HG03571 (cell line): ENCODE measurements around the gene JAZF1.

Experiments used
- ATAC-seq: cut with Tn5 transposase; IDR thresholded peaks from one replicate; pipeline ENCODE4 v1.9.1; 2021; ENCODE audit not compliant: unreplicated experiment

Gene JAZF1

DNA sequence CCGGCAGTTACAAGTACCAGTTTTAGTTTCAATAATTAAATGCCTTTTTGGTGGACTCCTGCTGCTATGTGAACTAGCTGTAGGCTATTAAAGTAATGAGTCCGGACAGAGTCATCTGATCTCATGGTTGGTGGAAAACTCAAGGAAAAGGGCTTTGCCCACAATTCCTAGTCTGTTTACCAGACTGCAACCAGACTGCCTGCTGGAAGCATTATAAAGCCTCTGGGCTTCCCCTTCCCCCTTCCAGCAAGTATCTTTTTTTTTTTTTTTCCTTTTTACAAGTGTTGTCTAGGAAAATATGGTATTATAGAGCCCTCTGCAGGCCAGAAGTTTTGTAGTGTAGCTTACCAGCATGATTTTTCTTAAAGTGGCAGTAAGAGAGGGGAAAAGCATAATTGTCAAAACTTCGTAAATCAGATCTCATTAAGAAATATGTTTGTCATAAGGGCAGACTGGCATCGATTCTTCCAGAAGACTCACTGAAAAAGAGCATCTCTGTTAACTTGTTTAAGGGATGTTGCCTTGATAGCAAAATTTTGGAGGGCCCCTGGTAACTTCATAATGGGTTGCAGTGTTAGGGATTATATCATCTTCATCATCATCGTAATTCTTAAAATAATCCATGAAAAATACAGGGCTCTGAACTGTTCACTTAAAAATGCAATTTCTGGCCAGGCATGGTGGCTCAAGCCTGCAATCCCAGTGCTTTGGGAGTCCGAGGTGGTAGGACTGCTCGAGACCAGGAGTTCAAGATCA is 259.3 kb downstream of the JAZF1 start:
- ATAC-seq, result no peak

DNA sequence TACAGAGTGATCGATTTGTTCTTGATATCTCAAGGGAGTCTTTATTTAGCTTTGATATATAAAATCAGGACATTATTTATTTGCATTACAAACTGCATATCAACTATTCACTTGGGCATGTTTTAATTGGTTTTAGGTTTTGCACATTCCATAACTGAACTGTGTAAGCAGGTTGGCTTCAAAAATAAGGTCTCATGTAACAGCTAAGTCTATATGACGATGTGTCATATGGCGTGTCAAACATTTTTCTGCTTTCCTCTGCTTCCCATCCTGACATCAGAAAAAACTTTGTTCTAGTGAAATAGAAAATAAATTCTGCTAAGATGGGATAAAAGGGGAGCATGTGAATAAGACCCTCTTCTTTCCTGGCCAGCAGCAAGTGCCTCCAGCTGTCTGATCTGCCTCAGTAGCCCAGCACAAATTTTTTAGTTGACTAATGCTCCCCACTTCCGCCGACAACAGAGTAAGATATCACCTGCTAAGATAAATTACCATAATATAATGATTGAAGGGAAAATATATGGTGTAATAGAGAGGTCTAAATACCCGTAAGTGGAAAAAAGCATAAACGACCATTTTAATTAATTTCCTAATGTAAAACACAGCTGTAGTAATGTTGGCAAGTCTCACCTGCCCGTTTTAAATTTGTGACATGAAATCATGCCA is 260.2 kb downstream of the JAZF1 start:
- no peak for ATAC-seq

DNA sequence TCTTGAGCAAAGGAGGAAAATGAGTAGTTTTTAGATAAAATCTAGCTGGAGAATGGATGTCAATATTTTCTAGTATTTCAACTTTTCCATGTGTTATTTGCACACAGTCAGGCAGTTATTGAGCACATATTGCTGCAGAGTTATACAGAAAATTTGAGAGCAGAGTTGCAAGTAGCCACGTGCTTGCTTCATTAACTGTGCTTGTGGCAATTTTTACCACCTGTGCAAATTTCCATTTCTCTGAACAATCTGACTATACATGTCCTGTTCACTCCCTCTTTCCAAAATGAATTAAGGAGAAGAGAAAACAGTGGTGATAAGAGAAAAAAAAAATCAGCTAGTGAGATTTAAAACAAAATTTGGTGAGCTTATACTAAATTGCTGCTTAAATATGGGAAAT is 262.1 kb downstream of the JAZF1 start:
- ATAC-seq, result no peak

DNA sequence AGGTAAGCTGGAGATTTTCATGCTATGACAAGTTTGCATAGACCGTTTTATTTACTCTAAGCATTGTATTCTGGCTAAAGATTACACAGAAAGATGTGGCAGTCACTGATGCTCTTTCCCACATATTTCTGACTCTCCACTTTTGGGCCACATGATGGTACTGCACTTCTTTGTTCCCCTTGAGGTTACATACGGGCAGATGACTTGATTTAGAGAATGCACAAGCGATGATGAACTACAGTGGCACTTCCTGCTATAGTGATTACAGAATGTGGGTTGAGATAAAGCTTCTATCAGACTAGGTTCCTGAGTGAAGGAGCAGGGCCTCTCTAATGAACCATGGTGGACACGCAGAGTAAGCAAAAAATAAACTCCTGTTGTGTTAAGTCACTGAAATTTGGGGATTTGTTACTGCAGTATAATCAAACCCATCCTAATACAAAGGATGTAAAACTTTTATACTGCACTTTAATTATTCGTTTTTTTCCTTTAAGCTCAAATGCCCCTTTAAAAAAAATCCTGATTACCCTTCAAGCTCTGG is 262.8 kb downstream of the JAZF1 start:
- ATAC-seq, result no peak

DNA sequence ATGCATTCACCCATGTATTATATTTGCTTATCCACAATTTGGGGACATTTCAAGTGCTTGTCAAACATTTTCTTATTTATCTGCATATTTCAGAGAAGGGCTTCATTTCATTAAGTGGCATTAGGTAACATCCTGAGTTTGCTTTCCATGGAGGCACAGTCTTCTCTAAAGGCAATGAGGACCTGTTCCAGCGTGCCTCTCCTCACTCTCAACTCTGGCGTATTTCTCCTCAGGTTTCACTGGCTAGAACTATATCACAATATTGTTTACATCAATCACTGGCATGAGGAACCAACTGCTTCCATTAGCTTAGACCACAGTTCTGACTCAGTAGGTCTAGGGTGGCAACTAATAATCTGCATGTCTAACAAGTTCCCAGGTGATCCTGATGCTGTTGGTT is 263.5 kb downstream of the JAZF1 start:
- ATAC-seq, result no peak

DNA sequence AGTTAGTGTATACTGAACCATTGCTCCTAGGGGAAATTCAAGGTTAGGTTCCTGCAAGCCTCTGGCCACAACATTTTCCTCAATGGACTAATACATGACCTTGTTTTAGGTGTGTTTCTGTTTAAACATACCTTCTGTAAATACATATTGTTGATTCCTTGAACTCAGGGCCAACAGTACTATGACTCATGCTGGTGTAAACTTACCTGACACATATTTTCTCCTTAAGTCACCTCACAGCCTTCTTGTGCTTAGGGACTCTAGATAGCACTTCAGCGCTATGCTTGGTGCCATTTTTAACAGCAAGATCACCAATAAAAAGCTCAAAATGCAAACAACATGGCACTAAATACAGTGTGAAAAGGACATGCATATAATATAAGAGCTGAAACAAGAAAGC is 264.2 kb downstream of the JAZF1 start:
- ATAC-seq, result no peak

DNA sequence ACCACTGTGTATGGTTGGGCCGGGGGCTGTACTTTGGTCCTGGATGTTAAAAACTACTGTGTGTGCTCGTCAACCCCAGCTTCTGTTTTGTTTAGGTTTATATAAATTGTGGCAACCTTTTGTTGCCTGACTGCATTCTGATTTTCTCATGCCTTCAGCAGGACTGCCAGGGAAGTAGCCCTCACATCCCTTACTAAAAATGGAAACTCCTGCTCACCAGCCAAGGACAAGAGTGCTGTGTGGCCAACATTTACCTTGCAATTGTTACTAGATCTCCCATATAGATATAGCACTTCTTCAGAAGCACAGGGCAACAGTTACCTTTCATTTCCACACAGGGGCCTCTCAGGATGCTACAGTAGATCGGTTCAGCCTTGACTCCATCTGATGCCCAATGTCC is 266.2 kb downstream of the JAZF1 start:
- ATAC-seq, result no peak

DNA sequence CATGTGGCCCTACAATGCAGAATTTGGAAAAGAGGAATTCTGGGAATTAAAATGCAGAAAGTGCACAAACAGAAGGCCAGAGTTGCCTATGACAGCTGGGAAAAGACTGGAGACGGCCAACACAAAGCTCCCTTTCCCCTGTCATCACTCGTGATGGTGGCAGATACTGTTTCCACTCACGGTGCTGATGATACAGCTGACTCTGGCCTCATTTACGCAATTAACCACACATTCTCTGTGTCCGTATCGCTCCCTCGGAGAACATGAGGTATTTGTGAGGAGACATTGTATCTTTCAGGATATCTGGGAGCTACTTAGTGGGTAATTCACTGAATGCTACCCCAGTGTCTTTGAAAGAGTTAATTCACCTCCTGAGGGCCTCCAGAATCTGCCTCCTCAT is 267.8 kb downstream of the JAZF1 start:
- no peak for ATAC-seq

DNA sequence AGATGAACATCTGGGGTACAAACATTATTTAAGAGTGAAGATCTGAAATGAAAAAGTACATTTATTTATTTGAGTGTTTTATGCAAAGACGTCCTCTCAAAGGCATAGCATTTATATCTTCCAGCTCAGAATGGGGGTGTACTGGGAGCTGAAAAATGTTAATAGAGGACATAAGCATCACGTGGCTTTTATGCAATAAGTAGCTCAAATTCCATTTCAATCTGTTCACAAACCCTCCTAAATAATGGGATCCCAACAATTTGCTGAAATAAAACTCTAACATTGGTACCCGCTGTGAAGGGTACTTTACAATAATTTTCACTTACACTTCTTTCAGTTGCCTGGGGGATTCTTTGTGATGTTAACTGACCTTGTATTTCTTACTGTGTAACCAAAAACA is 268.7 kb downstream of the JAZF1 start:
- ATAC-seq, result no peak

DNA sequence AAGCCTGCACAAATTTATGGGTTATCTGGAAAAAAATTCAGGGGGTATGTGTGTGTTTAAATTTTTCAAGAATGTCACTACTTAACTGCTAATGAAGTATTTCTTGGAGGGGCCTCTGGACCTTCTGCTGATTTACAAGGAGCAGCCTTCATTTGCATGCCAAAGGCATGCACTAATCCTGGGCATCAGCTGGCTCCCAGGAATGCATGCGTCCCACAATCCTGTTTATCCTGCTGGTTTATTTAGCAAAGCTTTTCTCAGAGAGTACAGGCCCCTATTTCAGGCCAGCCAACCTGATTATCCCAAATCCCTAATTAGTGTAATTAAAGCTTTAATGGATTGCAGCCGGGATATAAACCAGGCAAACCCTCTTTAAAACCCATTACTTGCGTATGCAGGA is 270.3 kb downstream of the JAZF1 start:
- ATAC-seq, result no peak

DNA sequence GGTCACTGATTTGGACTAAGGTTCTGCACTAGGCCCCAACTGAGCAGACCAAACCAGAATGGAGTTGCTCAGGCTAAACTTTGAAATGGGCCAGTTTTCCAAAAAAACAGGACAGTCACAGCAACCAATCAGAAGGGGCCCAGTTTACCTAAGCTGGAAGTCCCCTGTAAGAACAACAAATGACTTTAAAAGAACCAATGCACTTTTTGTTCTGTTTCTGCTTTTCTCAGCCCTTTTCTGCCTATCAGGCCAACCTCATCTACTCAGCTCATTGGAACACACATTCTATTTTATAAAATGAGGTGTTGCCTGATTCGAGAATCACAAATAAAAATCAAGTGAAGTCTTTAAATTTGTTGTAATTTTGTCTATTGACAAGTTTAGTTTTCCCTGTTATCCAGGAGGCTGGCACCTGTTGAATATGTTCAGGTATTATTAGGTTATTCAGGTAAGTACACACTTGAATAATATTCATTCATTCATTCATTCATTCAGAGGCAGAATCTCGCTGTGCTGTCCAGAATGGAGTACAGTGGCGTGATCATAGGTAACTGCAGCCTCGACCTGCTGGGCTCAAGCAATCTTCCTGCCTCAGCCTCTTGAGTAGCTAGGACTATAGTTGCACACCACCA is 271.9 kb downstream of the JAZF1 start:
- no peak for ATAC-seq

DNA sequence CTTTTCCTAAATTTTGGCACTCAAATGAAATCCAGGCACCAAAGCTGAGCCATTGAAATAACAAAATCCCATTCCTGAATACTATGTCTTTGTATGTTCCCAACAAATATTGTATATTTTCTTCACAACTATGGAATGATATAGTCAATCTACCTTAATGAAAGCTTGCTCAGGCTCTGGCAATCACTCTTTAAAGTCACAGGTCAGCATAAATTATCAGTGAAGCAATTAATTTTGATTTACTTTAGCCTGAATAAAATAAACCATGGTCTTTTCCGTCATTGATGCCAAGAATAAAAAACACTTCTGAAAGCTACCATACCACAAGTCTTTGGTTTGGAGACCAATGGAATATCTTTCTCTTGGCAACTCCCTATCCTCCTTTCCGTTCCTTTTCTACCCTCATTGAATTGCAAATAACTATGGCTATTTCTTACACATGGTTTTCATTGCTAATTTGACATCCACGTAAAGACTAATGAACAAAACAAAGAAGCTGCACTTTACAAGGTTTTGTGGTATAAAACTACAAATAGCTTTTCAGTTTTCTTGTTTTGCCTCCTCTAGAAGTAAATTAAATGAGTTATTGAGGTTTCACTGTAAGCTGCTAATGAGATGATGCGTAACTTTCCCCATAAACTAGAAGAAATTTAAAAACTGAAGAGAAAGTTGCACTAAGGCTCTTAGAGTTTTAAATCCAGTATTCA is 274.1 kb downstream of the JAZF1 start:
- no peak for ATAC-seq

DNA sequence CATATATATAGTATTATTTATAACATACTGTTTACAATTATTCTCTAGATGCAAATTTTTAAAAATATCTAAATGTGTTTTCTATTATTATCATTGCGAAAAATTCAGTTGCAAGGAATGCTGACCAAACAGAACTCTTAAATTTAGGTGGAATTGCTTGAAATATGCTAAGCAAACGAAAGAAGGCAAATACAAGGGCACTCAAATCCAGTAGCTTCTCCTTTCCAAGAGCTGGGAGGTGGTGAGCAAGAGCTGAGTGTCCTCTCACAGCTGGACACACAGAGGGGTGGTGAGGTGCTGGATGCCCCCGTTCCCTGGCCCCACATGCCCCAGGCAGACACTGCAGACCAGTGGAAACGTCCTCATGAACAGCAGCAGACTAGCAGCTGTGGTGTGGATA is 274.6 kb downstream of the JAZF1 start:
- ATAC-seq, result no peak

DNA sequence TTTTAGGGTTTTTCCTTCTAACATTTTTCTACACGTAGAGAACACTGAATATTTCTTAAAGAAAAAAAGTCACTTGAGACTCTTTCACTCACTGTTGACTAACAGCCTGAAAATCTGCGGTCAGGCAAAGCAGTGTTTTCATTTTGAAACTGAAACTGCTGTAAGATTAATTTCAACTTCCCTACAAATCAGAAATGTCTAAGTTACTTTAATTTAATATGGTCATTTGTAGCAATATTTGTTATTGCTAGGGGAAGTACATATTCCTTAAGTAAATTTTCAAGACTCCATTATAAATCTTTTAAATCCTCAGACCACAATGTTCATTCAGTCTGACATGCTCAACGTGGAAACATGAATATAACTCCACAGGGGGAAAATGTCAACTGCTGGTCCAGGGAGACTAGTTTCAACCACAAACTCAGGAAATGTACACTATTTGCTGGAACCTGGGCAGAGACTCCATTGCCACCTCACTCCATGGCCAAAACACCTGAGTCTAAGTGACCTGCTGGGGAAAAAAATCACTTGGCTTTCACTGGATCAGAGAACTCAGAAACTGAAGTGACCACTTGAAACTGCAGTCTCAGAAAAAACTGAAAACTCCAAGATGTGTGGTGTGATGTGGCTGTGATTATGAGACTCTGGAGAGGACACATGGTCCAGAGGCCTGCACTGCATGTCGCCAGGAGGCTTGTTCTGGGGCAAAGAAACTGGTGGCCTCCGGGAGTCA is 279.4 kb downstream of the JAZF1 start:
- ATAC-seq, result peak; percentile 87

DNA sequence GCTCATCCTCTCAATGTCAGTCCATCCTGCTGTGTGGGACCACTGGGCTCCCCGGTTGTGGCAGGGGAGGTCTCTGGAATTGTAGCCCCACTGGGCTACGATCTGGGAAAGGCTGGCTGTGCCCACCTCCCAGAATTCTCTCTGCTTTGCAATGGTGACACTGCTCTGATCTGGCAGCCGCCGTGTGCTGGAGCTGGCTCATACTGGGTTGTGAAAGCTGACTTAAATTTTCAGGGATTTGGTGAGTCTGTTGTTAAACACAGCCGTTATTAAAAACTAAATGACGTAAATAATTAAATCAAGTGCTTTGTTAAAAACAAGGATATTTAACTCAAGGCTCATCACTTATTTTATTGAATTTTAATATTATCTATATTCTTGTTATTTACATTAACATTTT is 280.6 kb downstream of the JAZF1 start:
- no peak for ATAC-seq

DNA sequence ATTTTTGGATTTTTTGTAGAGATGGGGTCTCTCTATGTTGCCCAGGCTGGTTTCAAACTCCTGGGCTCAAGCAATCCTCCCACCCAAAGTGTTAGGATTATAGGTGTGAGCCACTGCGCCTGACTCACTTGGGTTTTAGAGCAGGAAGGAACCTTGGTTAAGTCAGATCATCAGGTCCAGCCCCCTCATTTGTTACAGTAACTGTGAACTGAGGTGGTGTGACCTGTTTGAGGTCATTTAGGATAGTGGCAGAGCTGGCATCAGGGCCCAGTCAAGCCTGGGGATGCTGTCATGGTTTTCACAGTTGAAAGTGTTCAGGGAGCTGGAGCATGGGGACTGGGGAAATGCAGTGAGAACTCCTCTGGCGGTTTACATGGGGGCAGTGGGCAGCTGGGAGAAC is 281.0 kb downstream of the JAZF1 start:
- ATAC-seq, result no peak

DNA sequence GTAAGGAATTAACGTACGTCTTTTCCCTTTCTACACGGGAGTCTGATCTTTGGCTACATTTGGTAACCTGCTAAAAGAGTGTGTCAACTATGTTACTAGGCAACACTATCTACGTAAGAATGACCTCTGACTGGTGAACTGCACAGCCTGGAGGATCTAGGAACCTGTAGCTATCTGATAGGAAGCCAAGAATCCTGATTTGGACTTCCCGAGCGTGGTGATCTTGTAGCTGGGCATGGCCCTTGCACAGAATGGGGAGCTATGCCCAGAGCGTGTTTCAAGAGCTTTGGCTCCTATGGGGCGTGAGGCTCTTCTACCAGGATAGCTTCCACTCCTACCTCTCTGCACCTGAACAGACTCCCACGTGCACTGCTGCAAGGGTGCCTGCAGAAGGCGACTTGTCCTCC is 283.2 kb downstream of the JAZF1 start:
- no peak for ATAC-seq

DNA sequence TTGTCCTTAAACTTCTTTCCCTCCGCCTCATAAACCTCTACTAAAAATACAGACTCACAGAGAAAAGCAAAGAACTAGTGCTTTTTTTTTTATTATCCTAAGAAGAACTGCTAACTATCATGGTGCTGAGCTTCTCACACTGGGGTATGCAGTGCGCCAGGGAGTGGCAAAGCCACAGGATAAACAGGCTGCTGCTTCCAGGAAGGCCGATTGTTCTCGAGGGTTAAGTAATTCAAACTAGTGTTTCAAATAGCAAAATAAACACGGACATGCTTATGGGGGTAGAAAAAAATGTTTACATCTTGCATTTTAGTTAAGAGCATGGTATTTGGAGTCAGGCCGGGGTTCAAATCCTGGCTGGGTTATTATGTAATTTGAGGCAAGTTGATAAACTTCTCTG is 283.6 kb downstream of the JAZF1 start:
- ATAC-seq, result no peak

DNA sequence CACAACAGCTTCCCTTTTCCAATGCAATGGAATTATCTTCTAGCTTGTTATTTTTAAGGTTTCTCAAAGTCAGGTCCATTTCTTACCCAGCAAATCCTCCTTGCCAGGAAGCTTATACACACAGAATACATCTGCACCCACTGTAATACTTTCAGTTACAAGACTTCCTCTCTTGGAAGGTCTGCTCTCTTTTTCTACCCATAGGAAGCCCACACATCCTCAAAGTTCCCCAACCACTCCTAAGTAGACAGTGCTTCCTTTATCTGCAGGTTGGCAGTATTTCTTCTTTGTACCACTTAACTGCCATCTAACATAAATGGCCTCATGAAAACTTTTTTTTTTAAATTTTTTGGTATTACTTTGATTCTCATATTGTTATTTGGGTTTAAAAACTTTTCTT is 285.0 kb downstream of the JAZF1 start:
- ATAC-seq, result no peak

DNA sequence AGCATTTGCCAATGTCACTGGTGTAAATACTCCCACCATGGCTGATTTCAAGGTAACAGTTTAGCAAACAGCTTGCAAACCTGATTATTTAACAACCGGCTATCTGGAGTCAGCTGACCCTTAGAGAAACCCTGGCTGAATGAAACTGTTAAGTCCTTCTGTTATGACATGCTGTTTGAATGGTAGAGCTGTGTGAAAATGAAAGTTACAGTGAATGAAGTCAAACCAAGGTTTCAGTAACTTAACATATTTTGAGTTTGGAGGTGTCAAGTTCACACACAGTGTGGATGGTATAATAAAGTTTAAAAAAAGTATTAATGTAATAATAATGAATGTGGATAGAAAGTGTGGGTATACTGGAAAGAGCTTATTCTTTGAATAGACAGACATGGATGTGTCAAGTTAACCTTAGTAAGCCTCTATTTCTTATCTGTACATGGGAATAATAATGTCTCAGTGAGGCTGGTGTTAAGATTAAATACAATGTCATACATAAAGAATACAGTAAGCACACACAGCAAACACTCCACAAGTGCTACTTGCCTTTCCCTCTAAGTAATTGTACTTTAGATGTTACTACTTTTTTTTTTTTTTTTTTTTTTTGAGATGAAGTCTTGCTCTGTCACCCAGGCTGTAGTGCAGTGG is 290.3 kb downstream of the JAZF1 start:
- ATAC-seq, result peak; percentile 97
